Testis (tissue), 3 donors: ENCODE results near the gene LCT. TPM values are rescaled to one million over a fixed set of nuclear protein-coding genes. Genes with fewer than 3 reads are reported as not detected.

ENCODE experiments used
- DNase-seq: peaks from one replicate; pipeline ENCODE4 v3.0.0-alpha.2; 2019
- H3K27ac ChIP-seq, 2 donors: fragments of 200-600 bp; sonication (generic); one replicate each; pipeline ENCODE4 v1.5.1; 2019
- H3K27me3 ChIP-seq: fragments of 200-600 bp; sonication (generic); one replicate; pipeline ENCODE4 v1.5.1; 2019
- H3K36me3 ChIP-seq: fragments of 200-600 bp; sonication (generic); one replicate; pipeline ENCODE4 v1.5.1; 2017; ENCODE audit warnings: low read depth; ENCODE audit errors: missing control alignments
- H3K4me1 ChIP-seq: fragments of 200-600 bp; sonication (generic); one replicate; pipeline ENCODE4 v1.5.1; 2019
- H3K4me3 ChIP-seq, 2 donors: fragments of 200-600 bp; sonication (generic); one replicate each; pipeline ENCODE4 v1.5.1; 2017 to 2019
- H3K9me3 ChIP-seq: fragments of 200-600 bp; sonication (generic); one replicate; pipeline ENCODE4 v1.5.1; 2017
- CTCF ChIP-seq, 3 experiments: fragments of 450-650 bp in 2 of 3; fragments of 200-600 bp in 1 of 3; sonication (generic) in 1 of 3; IDR thresholded peaks; one replicate each; pipeline ENCODE4 v1.5.1; 2016 to 2019; ENCODE audit warnings: antibody characterized with exemption in 3 of 3, mild to moderate bottlenecking in 2 of 3, moderate library complexity in 1 of 3
- POLR2A ChIP-seq: fragments of 450-650 bp; IDR thresholded peaks from one replicate; pipeline ENCODE4 v1.6.1; 2017; ENCODE audit warnings: antibody characterized with exemption, mild to moderate bottlenecking, moderate library complexity
- WGBS, 2 donors: methylation state at CpG; one replicate each; pipeline ENCODE4 v1.1.5; 2018; 5-methylcytosine and 5-hydroxymethylcytosine counted together
- intact Hi-C: fragments of 100-400 bp; cut with DNase I; formaldehyde crosslinking; loops from one replicate; pipeline ENCODE4 v1.15.1; 2023; ENCODE audit warnings: low total_unique reads
- polyA plus RNA-seq: library from polyadenylated mRNA; stranded (reverse); fragments of 350-450 nt; fragmentation: Illumina TruSeq; extraction: RNeasy Lipid Tissue Mini Kit (QIAGEN cat#74804); gene quantifications from one replicate; pipeline ENCODE4 v1.2.3, GENCODE V29; 2014; ENCODE audit warnings: low read depth, low replicate concordance; ENCODE audit not compliant: insufficient read depth
- total RNA-seq, 2 donors: library from RNA; depleted of rRNA; stranded (reverse); fragments of >200 nt; gene quantifications; one replicate each; pipeline ENCODE4 v1.2.3, GENCODE V29; 2016

LCT gene
- total and polyA plus RNA-seq, 3 donors from 2014 or later = 0.22 to 0.62 (median 0.47) TPM

DNA sequence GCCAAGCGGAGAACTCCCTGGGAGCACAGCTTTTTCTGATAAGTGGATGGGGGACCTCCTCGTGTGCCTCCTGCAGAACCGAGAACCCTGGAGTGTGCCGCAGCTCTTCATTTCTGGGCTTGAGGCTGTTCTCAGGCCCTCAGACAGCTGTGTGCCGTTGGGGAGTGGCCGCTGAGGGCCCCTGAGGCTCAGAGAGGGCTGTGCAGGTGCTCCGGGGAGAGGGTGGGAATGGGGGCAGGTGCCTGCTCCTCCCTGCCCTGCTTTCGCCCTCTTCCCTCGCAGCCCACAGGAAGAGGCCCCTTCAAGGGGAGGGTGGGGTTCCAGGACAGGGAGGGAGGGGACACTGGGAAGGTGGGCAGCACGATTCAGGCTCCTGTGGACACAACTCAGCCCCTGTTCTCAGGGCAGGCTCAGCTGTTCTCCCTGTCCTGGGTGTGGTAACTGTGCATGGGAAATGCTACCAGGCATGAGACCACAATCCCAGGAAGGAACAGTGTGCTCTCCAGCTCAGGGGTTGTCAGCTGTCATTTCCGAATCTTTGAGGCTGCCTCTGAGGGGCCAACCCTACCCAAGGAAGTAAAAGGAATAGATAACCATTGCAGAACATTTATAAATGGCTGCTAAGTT, 11.3 kb downstream of the LCT start:
- intact Hi-C loops = no loop called here
- no peaks in the 10 kb centered on the region for H3K4me1 ChIP-seq
- no peaks in the 10 kb centered on the region for H3K36me3 ChIP-seq
- DNase-seq = no peak
- no peak overlapping the region for H3K27ac ChIP-seq
- no peaks in the 10 kb centered on the region for H3K27me3 ChIP-seq
- WGBS, 2 donors = 60 to 63% methylated on average over 1 to 11 of the region's 11 CpGs
- no peak overlapping the region for H3K4me3 ChIP-seq
- no peak for TF ChIP-seq POLR2A
- TF ChIP-seq CTCF (IDR thresholded peaks at IDR 0.05) = no peak
- H3K9me3 ChIP-seq = no peaks in the 10 kb centered on the region

DNA sequence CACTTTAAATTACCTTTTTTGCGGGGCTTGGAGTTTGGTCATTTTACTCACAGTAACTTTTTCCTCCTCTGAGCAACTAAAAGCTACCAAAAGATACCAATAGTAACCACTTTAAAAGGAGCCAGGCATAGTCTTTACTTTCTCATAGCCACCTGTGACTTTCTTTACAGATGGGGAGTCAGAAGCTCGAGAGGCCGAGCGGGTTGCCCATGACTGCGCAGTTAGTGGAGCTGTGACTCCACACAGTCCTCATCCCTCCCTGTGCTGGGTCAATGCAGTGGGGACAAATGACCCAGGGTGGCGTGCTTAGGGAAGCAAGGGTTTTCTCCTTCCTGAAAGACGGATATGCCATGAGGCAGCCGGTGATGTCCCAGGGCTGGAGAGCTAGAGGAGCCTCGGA, 11.9 kb downstream of the LCT start:
- intact Hi-C loops = no loop called here
- Histone ChIP-seq H3K27ac (no peak overlapping the region), H3K9me3 (no peaks in the 10 kb centered on the region), H3K4me3 (no peak overlapping the region), H3K4me1 (no peaks in the 10 kb centered on the region), H3K27me3 (no peaks in the 10 kb centered on the region), H3K36me3 (no peaks in the 10 kb centered on the region)
- WGBS, 2 donors = 87% methylated on average over 8 to 9 of the region's 9 CpGs
- TF ChIP-seq CTCF (IDR thresholded peaks at IDR 0.05) = no peak
- TF ChIP-seq POLR2A = no peak
- no peak for DNase-seq

DNA sequence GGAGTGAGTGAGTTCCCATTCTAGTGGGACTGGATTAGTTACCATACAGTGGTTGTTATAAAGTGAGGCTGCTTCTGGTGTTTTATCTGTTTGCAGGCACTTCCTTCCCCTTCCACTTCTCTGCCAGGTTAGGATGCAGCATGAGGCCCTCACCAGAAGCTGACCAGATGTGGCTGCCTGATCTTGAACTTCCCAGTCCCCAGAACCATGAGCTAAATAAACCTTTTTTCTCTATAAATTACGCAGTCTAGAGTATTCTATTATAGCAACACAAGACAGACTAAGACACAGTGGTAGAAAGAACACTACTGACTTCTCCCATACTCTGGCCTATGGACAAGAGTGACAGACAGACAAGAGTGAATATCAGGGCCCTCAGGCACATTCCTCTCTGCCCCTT, 14.1 kb downstream of the LCT start:
- no peaks in the 10 kb centered on the region for H3K36me3 ChIP-seq
- WGBS, 2 donors = 92 to 93% methylated on average over 1 of the region's 1 CpG

GRCh38 chr2:135821190-135821589, 15.8 kb downstream of the LCT start:
- TF ChIP-seq POLR2A = no peak
- no peak for TF ChIP-seq CTCF (IDR thresholded peaks at IDR 0.05)
- 93 to 95% methylated on average over 2 of the region's 2 CpGs for WGBS, 2 donors
- intact Hi-C loops = no loop called here
- Histone ChIP-seq H3K36me3 (no peaks in the 10 kb centered on the region), H3K27ac (no peak overlapping the region), H3K4me1 (no peaks in the 10 kb centered on the region), H3K9me3 (no peaks in the 10 kb centered on the region), H3K27me3 (no peaks in the 10 kb centered on the region), H3K4me3 (no peak overlapping the region)
- no peak for DNase-seq

More for the DNA sequence above, 14.1 kb downstream of the LCT start:
- DNase-seq = no peak
- no peak for TF ChIP-seq CTCF (IDR thresholded peaks at IDR 0.05)
- H3K27me3 ChIP-seq = no peaks in the 10 kb centered on the region
- H3K9me3 ChIP-seq = no peaks in the 10 kb centered on the region
- intact Hi-C loops = no loop called here
- H3K4me3 ChIP-seq = no peak overlapping the region
- no peaks in the 10 kb centered on the region for H3K4me1 ChIP-seq
- H3K27ac ChIP-seq = no peak overlapping the region

GRCh38 chr2:135820003-135820618, 16.9 kb downstream of the LCT start:
- Histone ChIP-seq H3K9me3 (no peaks in the 10 kb centered on the region), H3K4me1 (no peaks in the 10 kb centered on the region), H3K4me3 (no peak overlapping the region), H3K36me3 (no peaks in the 10 kb centered on the region), H3K27ac (no peak overlapping the region), H3K27me3 (no peaks in the 10 kb centered on the region)
- intact Hi-C loops = no loop called here
- TF ChIP-seq POLR2A (no peak), CTCF (IDR thresholded peaks at IDR 0.05) (no peak)
- WGBS, 2 donors = 64 to 71% methylated on average over 9 of the region's 9 CpGs
- no peak for DNase-seq
